Midbrain (tissue), 1 donor: ENCODE data around the gene DPP8.

Source experiments
- DNase-seq: peaks from one replicate; lab custom pipeline; 2025; lab: John Stamatoyannopoulos, UW

Gene DPP8

GRCh38 chr15:65423976-65424679, 93.4 kb downstream of the DPP8 start:
- no peak for DNase-seq

DNA sequence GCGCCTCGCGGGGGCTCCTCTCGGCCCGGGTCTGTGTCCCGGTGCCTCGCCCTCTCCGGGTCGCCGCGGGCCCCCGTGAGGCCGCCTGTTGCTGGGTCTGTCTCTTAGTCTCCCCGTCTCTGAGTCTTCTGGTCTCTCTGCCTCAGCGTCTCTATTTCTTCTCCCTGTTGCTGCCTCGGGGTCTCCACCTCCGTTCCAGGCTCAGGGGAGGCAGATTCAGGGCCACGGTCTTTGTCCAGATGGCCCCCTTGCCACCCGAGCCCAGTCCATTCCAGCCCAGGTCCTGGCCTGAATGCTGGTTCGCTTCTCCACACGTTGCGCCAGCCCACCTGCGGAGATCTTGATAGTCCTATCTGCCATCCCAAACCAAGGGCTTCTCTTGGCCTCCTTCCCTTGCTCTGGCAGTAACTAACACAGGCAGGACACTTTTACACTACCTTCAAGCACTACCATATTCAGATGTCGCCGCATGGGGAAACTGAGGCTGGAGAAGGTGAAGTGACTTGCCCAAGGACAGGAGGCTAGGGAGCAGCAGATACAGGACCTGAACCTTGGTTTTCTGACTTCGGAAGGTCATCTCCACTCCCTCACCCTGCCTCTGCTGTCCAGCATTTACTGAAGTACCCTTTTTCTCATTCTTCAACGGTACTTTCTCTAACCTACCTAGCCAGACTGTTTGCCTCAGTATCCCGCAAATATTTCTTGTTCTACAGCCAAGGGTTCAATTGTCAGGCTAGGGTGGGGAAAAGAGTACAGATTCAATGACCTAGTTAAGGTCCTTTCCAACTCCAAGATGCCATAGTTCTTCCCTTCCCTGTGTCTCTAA, 94.1 kb downstream of the DPP8 start:
- no peak for DNase-seq

- peak; percentile 49 for DNase-seq
Observed at GRCh38 chr15:65421360-65422215, 95.9 kb downstream of the DPP8 start.

GRCh38 chr15:65420975-65421359, 96.5 kb downstream of the DPP8 start:
- no peak for DNase-seq

DNA sequence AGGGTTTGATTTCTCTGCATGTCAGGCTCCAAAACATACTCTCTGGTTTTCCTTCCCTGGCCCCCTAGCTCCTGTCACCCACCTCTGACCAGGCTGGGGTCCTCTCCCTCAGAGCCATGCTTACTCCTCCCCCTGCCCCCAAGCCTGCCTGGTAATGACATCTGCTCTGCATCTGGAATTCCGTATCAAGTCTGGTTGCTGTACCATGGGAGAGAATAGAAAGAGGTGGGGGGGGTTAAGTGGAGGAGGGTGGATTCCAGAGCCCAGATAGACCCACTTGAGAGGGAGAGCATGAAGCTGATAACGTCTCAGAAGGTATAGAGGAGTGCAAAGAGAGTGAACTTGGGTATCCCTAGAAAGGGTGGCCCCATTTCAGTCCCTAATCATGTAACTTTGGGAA, 98.9 kb downstream of the DPP8 start:
- no peak for DNase-seq

GRCh38 chr15:65416845-65417416, 100.6 kb downstream of the DPP8 start:
- DNase-seq = peak; percentile 67

GRCh38 chr15:65414841-65415621, 102.5 kb downstream of the DPP8 start:
- peak; percentile 56 for DNase-seq

DNA sequence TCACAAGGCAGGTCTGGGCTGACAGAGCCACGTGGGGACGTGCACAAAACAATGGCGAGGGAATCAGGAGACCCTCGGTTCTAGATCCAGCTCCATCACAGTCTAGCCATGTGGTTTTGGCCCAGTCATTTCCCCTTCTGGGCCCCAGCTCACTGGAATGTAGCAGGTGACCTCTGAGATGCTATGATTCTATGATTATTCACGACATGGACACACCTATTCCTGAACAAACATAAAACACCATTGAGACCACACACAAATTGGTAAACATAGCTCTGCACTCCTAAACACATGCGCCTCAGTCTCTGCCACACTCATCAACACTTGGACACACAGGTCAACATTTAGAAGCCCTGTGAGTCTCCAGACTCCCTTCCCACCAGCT, 103.7 kb downstream of the DPP8 start:
- no peak for DNase-seq

DNA sequence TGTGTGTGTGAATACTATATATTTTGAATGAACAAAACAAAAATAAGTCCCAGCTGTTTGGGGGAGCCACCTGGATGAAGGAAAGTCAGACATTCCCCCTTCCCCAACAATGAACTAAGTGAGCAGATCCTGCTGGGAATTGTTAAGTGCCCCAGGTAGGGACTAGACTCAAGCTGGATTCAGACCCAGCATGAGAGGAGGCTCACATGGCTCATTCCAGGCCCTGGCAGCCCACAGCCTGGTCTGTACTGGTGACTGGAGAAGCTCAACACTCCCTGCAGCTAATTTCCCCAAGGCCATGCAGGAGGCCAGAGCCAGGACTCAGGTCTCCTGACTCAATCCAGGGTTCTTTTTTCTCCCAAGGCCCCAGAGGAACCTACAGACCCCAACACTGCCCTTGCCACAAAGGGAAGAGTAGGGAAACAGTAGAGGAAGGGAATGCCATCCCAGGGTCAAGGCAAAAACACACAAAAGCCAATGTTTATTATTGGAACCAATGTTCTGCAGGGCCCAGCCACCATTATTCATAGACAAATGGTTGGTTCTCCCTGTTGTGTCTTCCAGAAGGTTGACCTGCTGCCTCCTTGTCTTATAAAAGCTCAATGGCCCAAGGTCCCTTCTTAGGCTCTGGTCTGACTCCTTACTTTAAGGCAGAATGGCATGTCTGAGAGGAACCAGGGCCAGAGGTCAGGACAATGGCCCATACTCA, 104.3 kb downstream of the DPP8 start:
- no peak for DNase-seq

DNA sequence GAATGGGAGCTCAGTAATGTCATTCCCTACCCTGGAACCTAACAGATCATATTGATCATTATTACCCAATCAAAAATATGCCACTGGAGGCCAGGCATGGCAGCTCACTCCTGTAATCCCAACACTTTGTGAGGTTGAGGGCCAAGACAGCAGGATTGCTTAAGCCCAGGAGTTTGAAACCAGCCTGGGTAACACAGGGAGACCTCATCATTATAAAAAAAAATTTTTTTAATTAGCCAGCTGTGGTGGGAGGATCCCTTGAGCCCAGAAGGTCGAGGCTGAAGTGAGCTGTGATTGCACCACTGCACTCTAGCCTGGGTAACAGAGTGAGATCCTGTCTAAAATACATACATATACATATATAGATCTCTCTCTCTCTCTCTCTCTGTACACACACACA, 104.9 kb downstream of the DPP8 start:
- no peak for DNase-seq

GRCh38 chr15:65411465-65412071, 105.9 kb downstream of the DPP8 start:
- no peak for DNase-seq

GRCh38 chr15:65410972-65411371, 106.5 kb downstream of the DPP8 start:
- DNase-seq = no peak

- peak; percentile 10 for DNase-seq
Observed at GRCh38 chr15:65410036-65410435, 107.5 kb downstream of the DPP8 start.

DNA sequence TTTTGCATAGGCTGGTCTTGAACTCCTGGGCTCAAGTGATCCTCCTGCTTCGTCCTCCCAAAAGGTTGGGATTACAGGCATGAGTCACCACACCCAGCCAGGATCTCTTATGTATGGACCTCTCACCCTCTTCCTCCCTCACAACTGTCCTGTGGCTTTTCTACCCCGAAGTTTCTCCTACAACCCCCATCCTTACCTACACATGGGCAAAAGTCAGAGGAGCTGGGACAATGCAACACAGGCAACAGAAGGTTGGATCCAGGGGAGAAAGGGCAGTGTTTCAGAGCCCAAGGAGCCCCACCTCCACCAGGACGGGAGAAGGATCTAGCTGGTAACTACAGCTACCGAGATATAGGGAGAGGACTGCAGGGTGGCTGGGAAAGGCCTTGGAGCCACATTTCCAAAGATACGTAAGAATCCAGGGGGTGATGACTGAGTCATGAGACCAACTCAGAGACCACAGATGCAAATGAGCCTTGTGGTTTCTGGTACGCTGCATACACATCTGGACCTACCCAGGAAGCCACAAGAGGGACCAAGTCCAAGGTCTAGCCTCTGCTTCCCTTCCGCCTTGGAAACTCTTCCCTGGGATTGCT, 108.4 kb downstream of the DPP8 start:
- no peak for DNase-seq

DNA sequence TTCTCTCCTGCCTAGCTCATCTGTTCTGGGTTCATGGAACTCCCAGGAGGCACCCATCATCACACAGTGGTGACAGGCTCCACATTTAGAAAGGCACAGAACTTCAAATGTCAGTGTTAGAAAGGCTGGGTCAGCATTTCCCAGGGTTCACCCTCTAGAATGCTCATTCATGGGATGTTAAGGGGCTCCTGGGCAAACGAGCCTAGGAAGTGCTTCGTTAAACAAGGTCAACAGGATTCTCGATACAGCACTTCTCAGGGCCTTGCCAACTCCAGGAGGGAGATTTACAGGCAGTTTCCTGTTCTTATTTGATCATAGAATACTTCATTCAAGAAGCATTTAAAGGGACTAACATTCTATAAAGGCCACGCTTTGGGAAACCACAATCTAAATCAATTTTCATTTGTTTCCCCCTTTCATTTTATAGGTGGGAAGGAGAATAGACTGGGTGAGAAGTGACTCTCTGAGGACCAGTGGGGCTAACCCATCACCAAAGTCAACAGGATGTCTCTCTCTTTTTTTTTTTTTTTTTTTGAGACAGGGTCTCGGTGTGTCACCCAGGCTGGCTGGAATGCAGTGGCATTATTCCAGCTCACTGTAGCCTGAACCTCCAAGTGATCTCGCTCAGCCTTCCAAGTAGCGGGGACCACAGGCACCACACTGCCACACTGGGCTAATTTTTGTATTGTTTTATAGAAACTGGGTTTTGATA, 109.0 kb downstream of the DPP8 start:
- no peak for DNase-seq

GRCh38 chr15:65406424-65407000, 111.0 kb downstream of the DPP8 start:
- no peak for DNase-seq

DNA sequence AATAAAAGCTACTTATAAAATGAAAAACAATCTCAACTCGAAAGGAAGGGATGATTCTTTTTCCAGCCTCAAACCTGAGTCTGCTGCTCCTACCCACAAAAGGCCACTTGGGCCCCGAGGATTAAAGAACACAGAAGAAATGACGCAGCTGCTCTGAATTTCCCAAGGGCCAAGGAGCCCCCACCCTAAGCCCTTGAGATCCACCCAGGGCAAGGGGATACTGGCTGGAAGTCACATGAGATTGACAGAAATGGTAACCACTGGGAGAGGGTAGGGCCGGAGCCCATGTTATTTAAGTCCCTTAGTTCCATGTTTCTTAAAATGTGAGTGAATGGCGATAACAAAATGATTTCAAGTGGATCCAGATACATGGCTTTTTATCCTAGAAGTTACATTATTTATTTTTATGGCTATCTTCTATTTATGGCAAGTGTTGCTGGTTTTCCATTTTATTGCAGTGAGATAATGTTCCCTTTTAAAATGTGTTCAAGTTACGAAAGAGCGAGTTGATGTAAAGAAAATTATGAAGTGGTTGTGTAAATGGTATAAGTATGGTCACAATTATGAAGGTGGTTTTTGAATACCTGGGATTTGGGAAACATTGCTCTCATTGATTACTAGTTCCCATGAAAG, 111.6 kb downstream of the DPP8 start:
- DNase-seq = no peak

DNA sequence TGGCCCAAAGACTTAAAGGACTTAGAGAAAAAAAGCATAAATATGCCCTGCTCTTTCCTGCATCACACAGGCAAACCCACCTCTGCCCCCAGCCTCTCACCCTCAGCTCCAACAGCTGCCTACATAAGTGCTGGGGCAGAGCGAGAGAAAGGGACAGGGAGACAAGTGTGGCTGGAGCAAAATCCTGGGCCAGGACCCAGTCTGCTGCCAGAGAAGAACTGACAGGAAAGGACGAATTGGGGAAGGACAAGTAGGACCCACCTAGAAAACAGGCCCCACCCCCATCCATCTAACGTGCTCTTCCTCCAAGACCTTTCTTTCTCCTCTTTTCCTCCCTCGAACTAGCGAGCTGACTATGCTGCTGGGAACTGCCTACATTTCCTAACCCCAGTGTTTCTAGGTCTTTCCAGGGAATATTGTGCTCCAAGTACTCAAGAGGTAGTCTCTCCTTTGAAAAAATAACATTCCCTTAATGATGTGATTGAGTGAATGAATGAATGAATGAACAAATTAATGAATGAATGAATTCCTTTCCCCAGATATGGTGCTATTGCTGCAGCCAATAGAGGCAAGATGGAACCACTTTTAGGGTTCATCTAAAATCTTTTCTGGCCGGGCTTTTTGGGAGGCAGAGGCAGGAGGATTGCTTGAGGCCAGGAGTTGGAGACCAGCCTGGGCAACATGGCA, 113.2 kb downstream of the DPP8 start:
- no peak for DNase-seq
